ENCODE data around the gene SLC16A8. TPM values are rescaled to one million over a fixed set of nuclear protein-coding genes. Genes with fewer than 3 reads are reported as not detected.

SLC16A8 gene
- polyA plus RNA-seq, 3 donors, result not detected

DNA sequence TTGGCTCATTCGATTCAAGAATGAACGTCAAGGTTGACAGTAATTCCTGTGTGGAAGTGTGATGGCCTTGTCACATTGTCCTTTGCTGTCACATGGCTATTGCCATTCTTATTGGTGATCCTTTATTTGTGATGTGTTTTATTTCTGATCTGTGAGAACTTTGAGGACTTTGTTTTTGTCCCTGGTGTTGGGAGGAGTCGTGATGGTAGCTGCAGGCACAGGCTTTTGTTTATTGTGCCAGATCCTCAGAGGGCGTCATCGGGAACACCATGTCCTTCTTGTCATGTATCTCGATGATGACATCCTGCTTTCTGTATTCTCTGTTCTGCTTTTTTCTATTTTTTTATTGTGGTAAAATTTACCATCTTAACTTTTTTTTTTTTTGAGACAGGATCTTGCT lies 21.2 kb downstream of the SLC16A8 start:
- H3K4me1 ChIP-seq (ENCODE audit: control insufficient read depth in 1 of 2, insufficient read depth in 2 of 2, low read length in 2 of 2), result peaks cover 8 to 13% of the 10 kb centered on the region in 2 donors
- H4K20me1 ChIP-seq (ENCODE audit: insufficient read depth, low read length), result no peaks in the 10 kb centered on the region
- 60% methylated on average over 1 of the region's 6 CpGs for WGBS (ENCODE audit: insufficient coverage)
- no peaks in the 10 kb centered on the region for H3K79me2 ChIP-seq (ENCODE audit: insufficient read depth, low read length)
- DNase-seq, result peak; percentile 44 to 71 (median 49)
- H3K4me2 ChIP-seq (replicated peaks; ENCODE audit: extremely low read depth, low read length, poor library complexity, severe bottlenecking), result no peak overlapping the region
- peaks cover 0 to 2% (median 0%) of the 10 kb centered on the region in 7 donors for H3K9me3 Mint-ChIP-seq
- H2AFZ ChIP-seq (ENCODE audit: insufficient read depth, low read depth, low read length, poor library complexity, severe bottlenecking), result no peak overlapping the region
- H3K4me1 Mint-ChIP-seq, result peaks cover 14% of the 10 kb centered on the region
- peaks cover 0 to 1% (median 0%) of the 10 kb centered on the region in 3 donors for H3K27me3 Mint-ChIP-seq (ENCODE audit: low read depth in 3 of 3)
- no peak overlapping the region for H3K9ac ChIP-seq (ENCODE audit: insufficient read depth, low read length, poor library complexity, severe bottlenecking)
- intact Hi-C loops (cut with micrococcal nuclease), result no loop called here
- H3K27me3 ChIP-seq (ENCODE audit: control insufficient read depth in 2 of 2, insufficient read depth in 2 of 2, low read length in 2 of 2), result no peaks in the 10 kb centered on the region
- H3K4me3 ChIP-seq (replicated peaks in 1 of 3; ENCODE audit: low read depth in 2 of 3, low read length in 3 of 3), result no peak overlapping the region
- no peak for TF ChIP-seq CTCF (IDR thresholded peaks at IDR 0.05)
- no peaks in the 10 kb centered on the region for H3K9me3 ChIP-seq (replicated peaks in 1 of 2; ENCODE audit: control insufficient read depth in 1 of 2, insufficient read depth in 1 of 2, low read length in 2 of 2)
- H3K27ac Mint-ChIP-seq, result peak overlapping the region in 6 of 7 donors; percentile 47 to 97 (median 60)
- H3K27ac ChIP-seq (ENCODE audit: low read depth in 1 of 2, low read length in 2 of 2), result no peak overlapping the region
- peaks cover 35 to 36% of the 10 kb centered on the region in 2 donors for H3K36me3 ChIP-seq (replicated peaks in 1 of 2; ENCODE audit: control insufficient read depth in 1 of 2, insufficient read depth in 2 of 2, low read length in 2 of 2)
- H3K36me3 Mint-ChIP-seq, result peaks cover 49 to 72% of the 10 kb centered on the region in 2 donors
- no peak overlapping the region for H3K4me3 Mint-ChIP-seq

DNA sequence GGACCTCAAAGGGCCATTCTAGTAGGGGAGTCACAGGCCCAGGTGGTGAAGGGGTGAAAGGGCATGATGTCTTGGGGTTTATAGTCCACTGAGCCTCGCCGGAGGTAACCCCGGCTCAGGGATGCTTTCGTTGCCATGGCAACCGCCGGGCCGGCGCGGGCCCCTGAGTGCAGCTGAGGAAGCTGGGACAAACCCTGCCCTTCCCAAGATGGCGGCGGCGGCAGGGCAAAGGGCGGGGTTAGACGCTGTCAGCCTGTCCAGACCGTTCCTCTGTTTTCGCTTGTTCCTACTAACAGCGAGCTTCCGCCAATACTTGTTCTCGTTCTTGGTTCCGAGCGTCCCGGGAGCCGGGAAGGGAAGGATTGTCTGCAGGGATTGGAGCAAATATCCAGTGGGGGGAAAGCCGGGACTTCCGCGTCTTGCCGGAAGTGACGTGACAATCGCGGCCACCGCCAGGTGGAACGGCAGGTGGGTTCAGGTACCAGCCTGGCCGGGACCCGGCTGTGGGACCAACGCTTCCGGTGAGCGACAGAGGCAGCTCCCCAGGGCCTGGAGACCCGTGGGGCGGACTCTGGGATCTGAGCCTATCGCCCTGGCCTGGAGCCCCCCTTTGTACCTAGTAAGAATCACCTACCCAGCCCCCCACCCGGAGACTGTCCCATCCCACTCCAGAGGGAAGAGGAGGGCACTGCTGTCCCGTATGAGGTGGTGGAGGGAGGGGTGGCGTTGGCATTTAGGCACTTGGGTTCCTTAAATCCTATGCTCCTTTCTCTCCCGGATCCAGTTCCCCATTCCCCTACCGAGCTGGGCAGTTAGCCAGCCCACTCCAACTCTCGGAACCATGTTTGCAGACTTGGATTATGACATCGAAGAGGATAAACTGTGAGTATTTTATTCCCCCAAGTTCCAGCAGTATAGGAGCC lies 26.8 kb downstream of the SLC16A8 start, which contains the start of gene PICK1:
Gene PICK1, plus strand, starts transcription at position 436 of the 923 bp plus-strand sequence. Its CDS starts 406 bp downstream, at position 842.
- no peaks in the 10 kb centered on the region for H3K9me3 ChIP-seq (replicated peaks in 1 of 2; ENCODE audit: control insufficient read depth in 1 of 2, insufficient read depth in 1 of 2, low read length in 2 of 2)
- peak within 1 kb of the TSS; percentile 78 to 88 for H3K27ac ChIP-seq (ENCODE audit: low read depth in 1 of 2, low read length in 2 of 2)
- peak within 1 kb of the TSS; percentile 87 for H2AFZ ChIP-seq (ENCODE audit: insufficient read depth, low read depth, low read length, poor library complexity, severe bottlenecking)
- no peaks in the 10 kb centered on the region for H3K79me2 ChIP-seq (ENCODE audit: insufficient read depth, low read length)
- peak within 1 kb of the TSS; percentile 88 for H3K4me2 ChIP-seq (replicated peaks; ENCODE audit: extremely low read depth, low read length, poor library complexity, severe bottlenecking)
- Mint-ChIP-seq H3K36me3 (peaks cover 16 to 23% of the 10 kb centered on the region in 2 donors), H3K27ac (peak within 1 kb of the TSS; percentile 91 to 99 (median 97)), H3K27me3 (ENCODE audit: low read depth in 3 of 3) (peaks cover 11 to 18% (median 17%) of the 10 kb centered on the region in 3 donors), H3K4me3 (peak within 1 kb of the TSS; percentile 92 to 97), H3K4me1 (peaks cover 17% of the 10 kb centered on the region), H3K9me3 (peaks cover 0 to 2% (median 0%) of the 10 kb centered on the region in 7 donors)
- H3K27me3 ChIP-seq (ENCODE audit: control insufficient read depth in 2 of 2, insufficient read depth in 2 of 2, low read length in 2 of 2), result no peaks in the 10 kb centered on the region
- DNase-seq, result peak; percentile 64 to 82 (median 80)
- peak within 1 kb of the TSS; percentile 76 for H3K9ac ChIP-seq (ENCODE audit: insufficient read depth, low read length, poor library complexity, severe bottlenecking)
- H3K36me3 ChIP-seq (replicated peaks in 1 of 2; ENCODE audit: control insufficient read depth in 1 of 2, insufficient read depth in 2 of 2, low read length in 2 of 2), result peaks cover 5 to 8% of the 10 kb centered on the region in 2 donors
- no peaks in the 10 kb centered on the region for H4K20me1 ChIP-seq (ENCODE audit: insufficient read depth, low read length)
- TF ChIP-seq CTCF (IDR thresholded peaks at IDR 0.05), result no peak
- peak within 1 kb of the TSS; percentile 69 to 85 (median 70) for H3K4me3 ChIP-seq (replicated peaks in 1 of 3; ENCODE audit: low read depth in 2 of 3, low read length in 3 of 3)
- WGBS (ENCODE audit: insufficient coverage), result 0% methylated on average over 38 of the region's 47 CpGs
- intact Hi-C loops (cut with micrococcal nuclease), result loop anchor here in 1 of 2 donors (5.0 kb wide), 1 partner anchor 175 kb away; no protein-coding TSS in a partner anchor
- H3K4me1 ChIP-seq (ENCODE audit: control insufficient read depth in 1 of 2, insufficient read depth in 2 of 2, low read length in 2 of 2), result peaks cover 12 to 16% of the 10 kb centered on the region in 2 donors
